Measurements from ENCODE around the gene PARN.

The PARN gene, protein sequence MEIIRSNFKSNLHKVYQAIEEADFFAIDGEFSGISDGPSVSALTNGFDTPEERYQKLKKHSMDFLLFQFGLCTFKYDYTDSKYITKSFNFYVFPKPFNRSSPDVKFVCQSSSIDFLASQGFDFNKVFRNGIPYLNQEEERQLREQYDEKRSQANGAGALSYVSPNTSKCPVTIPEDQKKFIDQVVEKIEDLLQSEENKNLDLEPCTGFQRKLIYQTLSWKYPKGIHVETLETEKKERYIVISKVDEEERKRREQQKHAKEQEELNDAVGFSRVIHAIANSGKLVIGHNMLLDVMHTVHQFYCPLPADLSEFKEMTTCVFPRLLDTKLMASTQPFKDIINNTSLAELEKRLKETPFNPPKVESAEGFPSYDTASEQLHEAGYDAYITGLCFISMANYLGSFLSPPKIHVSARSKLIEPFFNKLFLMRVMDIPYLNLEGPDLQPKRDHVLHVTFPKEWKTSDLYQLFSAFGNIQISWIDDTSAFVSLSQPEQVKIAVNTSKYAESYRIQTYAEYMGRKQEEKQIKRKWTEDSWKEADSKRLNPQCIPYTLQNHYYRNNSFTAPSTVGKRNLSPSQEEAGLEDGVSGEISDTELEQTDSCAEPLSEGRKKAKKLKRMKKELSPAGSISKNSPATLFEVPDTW

DNA sequence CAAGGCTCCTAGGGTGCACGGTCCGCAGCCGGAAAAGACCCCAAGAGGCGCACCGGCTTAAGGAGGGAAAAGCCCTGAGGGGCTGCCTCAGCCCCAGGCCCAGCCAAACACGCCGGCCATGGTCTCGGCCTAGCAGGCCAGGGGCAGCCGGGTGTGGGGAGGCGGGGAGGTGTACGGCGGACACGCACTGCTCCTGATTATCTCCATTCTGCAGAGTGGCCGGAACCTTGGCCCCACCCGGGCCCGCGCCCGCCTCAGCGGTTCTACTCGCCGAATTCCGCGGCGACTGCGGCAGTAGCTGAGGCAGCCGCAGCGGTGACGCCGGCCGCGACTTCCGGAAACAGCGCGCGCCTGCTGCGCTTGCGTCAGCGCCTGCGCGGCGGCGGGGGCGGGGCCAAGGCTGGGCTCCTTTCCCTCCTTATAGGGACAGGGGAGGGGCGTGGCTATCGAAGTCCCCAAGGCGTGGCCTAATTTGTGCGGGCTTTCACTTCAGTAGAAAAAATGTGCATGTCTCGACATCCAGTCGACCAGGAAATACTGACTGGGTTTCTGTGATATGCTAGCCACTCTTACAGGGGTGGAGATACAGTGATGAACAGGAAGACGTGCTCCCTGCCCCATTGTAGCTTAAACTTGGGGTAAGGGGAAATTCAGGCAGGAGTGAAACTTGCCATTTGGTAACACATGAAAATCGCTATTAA lies at the start of gene PARN:
Gene PARN, minus strand, starts transcription at position 342 of the 701 bp plus-strand sequence. Its CDS starts 135 bp downstream, at position 207.
- peak; percentile 97 for DNase-seq (ENCODE audit: low read depth, low spot score)
- in situ Hi-C loops (cut with HindIII; ENCODE audit: low sequenced_read_pairs), result no loop called here
- TF ChIP-seq, protein P1, sequence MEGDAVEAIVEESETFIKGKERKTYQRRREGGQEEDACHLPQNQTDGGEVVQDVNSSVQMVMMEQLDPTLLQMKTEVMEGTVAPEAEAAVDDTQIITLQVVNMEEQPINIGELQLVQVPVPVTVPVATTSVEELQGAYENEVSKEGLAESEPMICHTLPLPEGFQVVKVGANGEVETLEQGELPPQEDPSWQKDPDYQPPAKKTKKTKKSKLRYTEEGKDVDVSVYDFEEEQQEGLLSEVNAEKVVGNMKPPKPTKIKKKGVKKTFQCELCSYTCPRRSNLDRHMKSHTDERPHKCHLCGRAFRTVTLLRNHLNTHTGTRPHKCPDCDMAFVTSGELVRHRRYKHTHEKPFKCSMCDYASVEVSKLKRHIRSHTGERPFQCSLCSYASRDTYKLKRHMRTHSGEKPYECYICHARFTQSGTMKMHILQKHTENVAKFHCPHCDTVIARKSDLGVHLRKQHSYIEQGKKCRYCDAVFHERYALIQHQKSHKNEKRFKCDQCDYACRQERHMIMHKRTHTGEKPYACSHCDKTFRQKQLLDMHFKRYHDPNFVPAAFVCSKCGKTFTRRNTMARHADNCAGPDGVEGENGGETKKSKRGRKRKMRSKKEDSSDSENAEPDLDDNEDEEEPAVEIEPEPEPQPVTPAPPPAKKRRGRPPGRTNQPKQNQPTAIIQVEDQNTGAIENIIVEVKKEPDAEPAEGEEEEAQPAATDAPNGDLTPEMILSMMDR (IDR thresholded peaks at IDR 0.05; ENCODE audit: low read depth, low read length), result no peak
- H3K4me3 ChIP-seq (ENCODE audit: low read depth, low read length), result peak within 1 kb of the TSS; percentile 93

DNA sequence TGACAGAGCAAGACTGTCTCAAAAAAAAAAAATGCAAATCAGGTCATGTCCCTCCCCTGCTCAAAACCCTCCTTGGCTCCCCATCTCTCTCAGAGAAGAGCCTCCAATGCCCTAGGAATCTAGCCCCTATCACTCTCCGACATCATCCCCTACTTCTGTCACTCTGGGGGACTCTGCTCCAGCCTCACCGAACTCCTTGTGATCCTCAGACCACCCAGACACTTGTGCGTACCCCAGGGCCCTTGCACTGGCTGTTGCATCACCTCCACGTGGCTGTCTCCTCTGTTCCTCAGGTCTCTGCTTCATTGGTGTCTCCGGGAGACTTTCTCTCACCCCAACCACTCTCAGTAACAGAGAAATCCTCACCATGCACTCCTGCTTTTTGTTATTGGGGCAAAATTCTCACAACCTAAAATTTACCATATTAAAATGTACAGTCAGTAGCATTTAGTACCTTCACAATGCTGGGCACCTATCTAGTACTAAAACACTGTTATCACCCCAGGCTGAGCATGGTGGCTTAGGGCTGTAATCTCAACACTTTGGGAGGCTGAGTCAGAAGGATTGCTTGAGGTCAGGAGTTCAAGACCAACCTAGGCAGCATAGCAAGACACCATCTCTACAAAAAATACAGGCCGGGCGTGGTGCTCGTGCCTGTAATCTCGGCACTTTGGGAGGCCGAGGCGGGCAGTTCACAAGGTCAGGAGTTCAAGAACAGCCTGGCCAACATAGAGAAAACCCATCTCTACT lies 48.9 kb upstream of the PARN start:
- TF ChIP-seq, protein P1 (IDR thresholded peaks at IDR 0.05; ENCODE audit: low read depth, low read length), result no peak
- no peak overlapping the region for H3K4me3 ChIP-seq (ENCODE audit: low read depth, low read length)
- no peak for DNase-seq (ENCODE audit: low read depth, low spot score)
- in situ Hi-C loops (cut with HindIII; ENCODE audit: low sequenced_read_pairs), result no loop called here

DNA sequence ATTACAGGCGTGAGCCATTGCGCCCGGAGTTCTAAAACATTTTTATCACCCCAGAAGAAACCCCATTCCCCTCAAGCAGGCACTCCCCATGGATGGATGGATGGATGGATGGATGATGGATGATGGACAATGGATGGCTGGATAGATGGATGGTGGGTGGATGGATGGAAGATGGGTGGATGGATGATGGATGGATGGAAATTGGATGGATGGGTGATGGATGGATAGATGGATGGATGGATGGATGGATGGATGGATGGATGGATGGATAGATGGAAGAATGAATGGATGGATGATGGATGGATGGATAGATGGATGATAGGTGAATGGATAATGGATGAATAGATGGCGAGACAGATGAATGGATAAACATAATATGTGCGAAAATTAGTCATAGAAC lies 47.6 kb upstream of the PARN start:
- in situ Hi-C loops (cut with HindIII; ENCODE audit: low sequenced_read_pairs), result no loop called here
- no peak for DNase-seq (ENCODE audit: low read depth, low spot score)
- H3K4me3 ChIP-seq (ENCODE audit: low read depth, low read length), result no peak overlapping the region
- TF ChIP-seq, protein P1 (IDR thresholded peaks at IDR 0.05; ENCODE audit: low read depth, low read length), result no peak

DNA sequence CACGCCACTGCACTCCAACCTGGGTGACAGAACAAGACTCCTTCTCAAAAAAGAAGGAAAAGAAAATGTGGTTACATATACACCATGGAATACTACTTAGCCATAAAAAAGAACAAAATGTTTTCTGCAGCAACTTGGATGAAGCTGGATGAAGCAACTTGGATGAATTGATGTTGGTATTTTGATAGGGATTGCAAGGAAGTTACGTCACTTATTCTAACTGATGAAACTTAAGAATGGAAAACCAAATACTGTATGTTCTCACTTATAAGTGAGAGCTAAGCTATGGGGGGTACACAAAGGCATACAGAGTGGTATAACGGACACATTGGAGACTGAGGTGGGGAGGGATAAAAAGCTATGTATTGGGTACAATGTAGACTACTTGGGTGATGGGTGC lies 46.6 kb upstream of the PARN start:
- DNase-seq (ENCODE audit: low read depth, low spot score), result no peak
- no peak overlapping the region for H3K4me3 ChIP-seq (ENCODE audit: low read depth, low read length)
- TF ChIP-seq, protein P1 (IDR thresholded peaks at IDR 0.05; ENCODE audit: low read depth, low read length), result no peak
- in situ Hi-C loops (cut with HindIII; ENCODE audit: low sequenced_read_pairs), result no loop called here

DNA sequence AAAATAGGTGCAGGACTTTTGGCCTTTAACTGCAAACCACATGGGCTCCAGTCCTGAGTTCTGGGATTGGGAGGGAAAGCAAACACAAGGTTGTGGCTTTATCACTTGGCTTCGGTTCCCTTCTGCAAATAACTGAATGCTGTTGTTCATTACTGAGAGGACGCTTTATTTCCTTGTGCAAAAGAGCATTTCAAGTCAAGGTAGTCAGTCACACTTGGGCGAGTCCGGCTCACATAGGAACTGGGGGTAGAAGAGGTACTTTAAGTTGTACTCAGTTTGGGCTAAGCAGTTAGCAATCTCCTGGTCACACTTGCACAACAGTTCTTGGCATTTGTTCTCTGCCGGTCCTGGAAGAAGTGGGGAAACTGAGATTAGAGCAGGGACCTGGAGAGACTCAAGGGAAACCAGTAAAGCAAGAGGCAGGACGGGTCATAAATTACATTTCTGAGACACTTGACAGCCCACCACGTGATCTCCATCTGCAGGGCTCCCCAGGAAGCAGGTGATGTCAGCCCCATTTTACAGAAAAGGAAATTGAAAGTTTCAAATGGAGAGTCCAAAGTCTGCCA lies 42.4 kb upstream of the PARN start:
- H3K4me3 ChIP-seq (ENCODE audit: low read depth, low read length), result no peak overlapping the region
- in situ Hi-C loops (cut with HindIII; ENCODE audit: low sequenced_read_pairs), result no loop called here
- no peak for DNase-seq (ENCODE audit: low read depth, low spot score)
- TF ChIP-seq, protein P1 (IDR thresholded peaks at IDR 0.05; ENCODE audit: low read depth, low read length), result no peak

DNA sequence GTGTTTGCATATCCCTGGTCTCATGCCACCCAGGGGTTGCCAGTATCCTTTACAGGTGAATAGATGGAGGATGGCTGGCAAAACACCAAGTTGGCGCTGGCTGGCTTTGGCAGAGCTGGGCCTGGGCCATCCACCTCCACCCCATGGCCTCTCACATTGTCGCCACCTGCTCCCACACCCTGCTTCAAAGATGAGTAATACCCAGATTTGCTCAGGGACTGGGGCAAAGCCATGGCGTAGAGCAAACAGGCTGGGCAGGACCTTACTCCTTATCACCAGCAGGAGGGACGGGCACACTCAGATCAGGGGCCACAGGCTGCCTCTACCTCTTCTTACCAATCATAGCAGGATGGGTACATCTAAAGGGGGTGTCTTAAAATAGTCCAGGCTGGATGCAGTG lies 39.7 kb upstream of the PARN start:
- no peak overlapping the region for H3K4me3 ChIP-seq (ENCODE audit: low read depth, low read length)
- DNase-seq (ENCODE audit: low read depth, low spot score), result no peak
- in situ Hi-C loops (cut with HindIII; ENCODE audit: low sequenced_read_pairs), result no loop called here
- TF ChIP-seq, protein P1 (IDR thresholded peaks at IDR 0.05; ENCODE audit: low read depth, low read length), result no peak

All from astrocyte of the spinal cord (primary cell).